Caco-2 (cell line): ENCODE data around the gene RAB1B. TPM values are rescaled to one million over a fixed set of nuclear protein-coding genes. Genes with fewer than 3 reads are reported as not detected.

ENCODE experiments used
- BruUV-seq: library from RNA; stranded (reverse); fragments of 400-500 nt; replicated peaks from 2 replicates; lab custom pipeline; 2021; lab: Mats Ljungman, UMichigan
- CTCF ChIA-PET: fragments of 300-600 bp; sonication (Branson Sonifier 250); formaldehyde crosslinking; loops from one replicate; lab custom pipeline; 2022; ENCODE audit warnings: antibody characterized with exemption; lab: Charles Lee
- POLR2A ChIA-PET: fragments of 300-600 bp; sonication (Branson Sonifier 250); formaldehyde crosslinking; loops from one replicate; lab custom pipeline; 2022; ENCODE audit warnings: antibody characterized with exemption; lab: Charles Lee
- DNase-seq, 2 experiments: peaks; one replicate each; pipeline versions ENCODE4 v3.0.0 to v3.0.0-alpha.2; 2020 to 2022
- H3K27me3 ChIP-seq: replicated peaks from 2 replicates; pipeline ENCODE4 v1.6.0; 2011; ENCODE audit warnings: low read length; ENCODE audit not compliant: control insufficient read depth, insufficient read depth
- H3K36me3 ChIP-seq: 2 replicates; pipeline ENCODE4 v1.5.1; 2011; ENCODE audit warnings: low read length; ENCODE audit not compliant: control insufficient read depth, insufficient read depth
- H3K4me1 ChIP-seq: fragments of 250-450 bp; sonication (Bioruptor Pico); 2 replicates; pipeline ENCODE4 v1.5.1; 2020; ENCODE audit warnings: mild to moderate bottlenecking
- H3K4me3 ChIP-seq: 2 replicates; pipeline ENCODE4 v1.5.1; 2011; ENCODE audit warnings: low read depth, mild to moderate bottlenecking, control low read depth, low read length
- H3K9me3 ChIP-seq: fragments of 250-450 bp; sonication (Bioruptor Pico); 2 replicates; pipeline ENCODE4 v1.5.1; 2020; ENCODE audit warnings: mild to moderate bottlenecking, moderate library complexity
- H3K27ac Mint-ChIP-seq: one replicate; pipeline ENCODE4 v1.8.0; 2022; ENCODE audit warnings: mixed read lengths; ENCODE audit not compliant: unreplicated experiment
- H3K27me3 Mint-ChIP-seq: one replicate; pipeline ENCODE4 v1.8.0; 2022; ENCODE audit warnings: mixed read lengths; ENCODE audit not compliant: insufficient read depth, unreplicated experiment
- H3K36me3 Mint-ChIP-seq: one replicate; pipeline ENCODE4 v1.8.0; 2022; ENCODE audit warnings: mild to moderate bottlenecking, mixed read lengths; ENCODE audit not compliant: insufficient read depth, unreplicated experiment
- H3K4me1 Mint-ChIP-seq: one replicate; pipeline ENCODE4 v1.8.0; 2022; ENCODE audit warnings: low read depth, mixed read lengths; ENCODE audit not compliant: unreplicated experiment
- H3K4me3 Mint-ChIP-seq: one replicate; pipeline ENCODE4 v1.8.0; 2022; ENCODE audit warnings: mild to moderate bottlenecking, moderate library complexity, mixed read lengths; ENCODE audit not compliant: unreplicated experiment
- H3K9me3 Mint-ChIP-seq: one replicate; pipeline ENCODE4 v1.8.0; 2022; ENCODE audit warnings: mixed read lengths; ENCODE audit not compliant: unreplicated experiment
- intact Hi-C: fragments of 100-400 bp; cut with micrococcal nuclease; formaldehyde crosslinking; loops from one replicate; pipeline ENCODE4 v1.10.0; 2022; ENCODE audit not compliant: unreplicated experiment
- total RNA-seq: library from RNA; stranded (reverse); gene quantifications from 2 replicates; pipeline ENCODE4 v1.2.3, GENCODE V29; 2022
- TF ChIP-seq, protein P1 (sequence below), 2 experiments: fragments of 200-600 bp in 1 of 2; IDR thresholded peaks; 1 replicate in 1 of 2; 2 replicates in 1 of 2; pipeline versions ENCODE4 v1.5.1 to v1.8.0; 2011 to 2022; ENCODE audit warnings: antibody characterized with exemption in 1 of 2, control low read depth in 1 of 2, inconsistent platforms in 1 of 2, low read depth in 1 of 2, low read length in 1 of 2, mild to moderate bottlenecking in 1 of 2, moderate library complexity in 1 of 2; ENCODE audit not compliant: insufficient read depth in 1 of 2, severe bottlenecking in 1 of 2, unreplicated experiment in 1 of 2

The RAB1B gene
- total RNA-seq, 1 experiment from 2014 or later, result 132 TPM

DNA sequence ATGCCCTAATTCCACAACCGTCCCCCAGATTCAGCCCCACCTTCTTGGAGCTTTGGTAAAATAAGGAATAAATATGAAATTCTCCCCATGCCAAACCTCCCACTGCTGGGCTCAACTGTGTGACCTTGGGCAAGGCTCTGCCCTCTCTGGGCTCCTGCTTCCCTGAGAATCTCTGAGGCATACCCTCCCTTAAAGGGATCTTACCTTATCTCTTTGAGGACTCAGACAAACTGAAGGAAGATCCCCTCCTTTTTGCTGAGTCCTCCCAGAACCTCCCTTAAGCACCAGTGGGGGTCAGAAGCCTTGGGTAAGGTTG lies 45.7 kb downstream of the RAB1B start:
- Histone ChIP-seq H3K36me3 (no peaks in the 10 kb centered on the region), H3K4me1 (peaks cover 31% of the 10 kb centered on the region), H3K9me3 (no peaks in the 10 kb centered on the region), H3K4me3 (no peak overlapping the region), H3K27me3 (no peaks in the 10 kb centered on the region)
- intact Hi-C loops, result no loop called here
- peak overlapping the region; percentile 91 for H3K27ac Mint-ChIP-seq
- ChIA-PET POLR2A (no interaction called here), CTCF (interaction anchor here (3.3 to 3.4 kb wide), 2 partner anchors 21 to 25 kb away, joined by 43 to 90 read pairs; partner anchors contain the start of genes RIN1 and YIF1A)
- TF ChIP-seq, protein P1, sequence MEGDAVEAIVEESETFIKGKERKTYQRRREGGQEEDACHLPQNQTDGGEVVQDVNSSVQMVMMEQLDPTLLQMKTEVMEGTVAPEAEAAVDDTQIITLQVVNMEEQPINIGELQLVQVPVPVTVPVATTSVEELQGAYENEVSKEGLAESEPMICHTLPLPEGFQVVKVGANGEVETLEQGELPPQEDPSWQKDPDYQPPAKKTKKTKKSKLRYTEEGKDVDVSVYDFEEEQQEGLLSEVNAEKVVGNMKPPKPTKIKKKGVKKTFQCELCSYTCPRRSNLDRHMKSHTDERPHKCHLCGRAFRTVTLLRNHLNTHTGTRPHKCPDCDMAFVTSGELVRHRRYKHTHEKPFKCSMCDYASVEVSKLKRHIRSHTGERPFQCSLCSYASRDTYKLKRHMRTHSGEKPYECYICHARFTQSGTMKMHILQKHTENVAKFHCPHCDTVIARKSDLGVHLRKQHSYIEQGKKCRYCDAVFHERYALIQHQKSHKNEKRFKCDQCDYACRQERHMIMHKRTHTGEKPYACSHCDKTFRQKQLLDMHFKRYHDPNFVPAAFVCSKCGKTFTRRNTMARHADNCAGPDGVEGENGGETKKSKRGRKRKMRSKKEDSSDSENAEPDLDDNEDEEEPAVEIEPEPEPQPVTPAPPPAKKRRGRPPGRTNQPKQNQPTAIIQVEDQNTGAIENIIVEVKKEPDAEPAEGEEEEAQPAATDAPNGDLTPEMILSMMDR (IDR thresholded peaks at IDR 0.05; ENCODE audit: insufficient read depth in 1 of 2, low read depth in 1 of 2, low read length in 1 of 2, severe bottlenecking in 1 of 2, unreplicated experiment in 1 of 2), result no peak
- BruUV-seq, result no TSS peak
- peak overlapping the region; percentile 87 for H3K4me3 Mint-ChIP-seq
- peaks cover 6% of the 10 kb centered on the region for H3K9me3 Mint-ChIP-seq
- DNase-seq, result no peak
- H3K36me3 Mint-ChIP-seq, result peaks cover 17% of the 10 kb centered on the region
- H3K4me1 Mint-ChIP-seq, result peaks cover 10% of the 10 kb centered on the region
- H3K27me3 Mint-ChIP-seq, result no peaks in the 10 kb centered on the region

DNA sequence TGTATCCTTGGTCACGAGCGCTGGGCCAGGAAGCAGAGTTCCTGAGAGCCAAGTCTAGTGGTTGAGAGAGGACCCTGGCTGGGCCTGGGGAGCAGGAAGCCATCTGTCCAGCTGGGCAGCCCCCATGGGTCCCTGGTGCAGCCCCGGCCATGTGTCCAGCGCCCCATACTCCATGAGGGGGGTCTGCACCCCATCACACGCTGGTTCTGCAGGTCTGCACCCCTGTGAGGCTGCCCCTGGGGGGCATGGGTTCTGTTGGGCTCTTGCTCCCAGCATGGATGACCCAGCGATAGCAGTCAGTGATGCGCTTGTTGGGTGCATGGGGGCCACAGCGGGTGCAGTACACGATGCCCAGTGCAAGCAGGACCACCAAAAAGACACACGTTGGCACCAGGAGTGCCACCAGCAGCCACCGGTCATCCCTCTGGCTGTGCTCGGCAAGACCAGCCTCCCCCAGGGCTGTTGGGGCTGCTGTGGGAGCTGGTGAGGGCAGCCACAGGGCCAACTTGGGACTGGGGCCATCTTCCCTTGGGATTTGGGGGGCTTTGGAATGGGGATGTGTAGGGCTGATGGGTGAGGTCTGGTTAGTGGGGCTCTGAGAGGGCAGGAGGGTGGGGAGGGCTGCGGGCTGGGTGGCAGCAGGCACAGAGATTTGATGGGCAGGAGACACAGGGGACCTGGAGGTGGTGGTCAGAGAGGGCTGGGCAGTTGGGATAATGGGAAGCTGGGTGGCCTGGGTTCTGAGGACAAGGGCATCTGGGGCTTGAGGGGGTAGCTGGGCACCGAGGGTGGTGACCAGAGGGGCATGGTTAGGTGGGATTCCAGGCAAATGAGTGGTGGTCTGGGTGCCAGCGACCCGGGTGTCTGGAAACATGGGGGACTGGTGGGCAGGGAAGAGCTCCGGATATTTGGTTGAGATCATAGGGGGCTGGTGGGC lies 46.4 kb downstream of the RAB1B start:
- no peak for DNase-seq
- Mint-ChIP-seq H3K27ac (no peak overlapping the region), H3K27me3 (no peaks in the 10 kb centered on the region), H3K36me3 (peaks cover 17% of the 10 kb centered on the region), H3K4me1 (peaks cover 13% of the 10 kb centered on the region), H3K9me3 (peaks cover 13% of the 10 kb centered on the region), H3K4me3 (no peak overlapping the region)
- POLR2A ChIA-PET, result interaction anchor here (0.5 kb wide), 1 partner anchor 56 kb away, joined by 5 read pairs; no protein-coding TSS in a partner anchor
- Histone ChIP-seq H3K27me3 (no peaks in the 10 kb centered on the region), H3K36me3 (no peaks in the 10 kb centered on the region), H3K4me3 (no peak overlapping the region), H3K9me3 (peaks cover 5% of the 10 kb centered on the region; the same call in 1 of the 2 replicates), H3K4me1 (peaks cover 31% of the 10 kb centered on the region)
- intact Hi-C loops, result no loop called here
- no TSS peak for BruUV-seq
- TF ChIP-seq, protein P1 (IDR thresholded peaks at IDR 0.05; ENCODE audit: insufficient read depth in 1 of 2, low read depth in 1 of 2, low read length in 1 of 2, severe bottlenecking in 1 of 2, unreplicated experiment in 1 of 2), result no peak
- CTCF ChIA-PET, result interaction anchor here (0.6 kb wide), 1 partner anchor 47 kb away, joined by 4 read pairs; no protein-coding TSS in a partner anchor

DNA sequence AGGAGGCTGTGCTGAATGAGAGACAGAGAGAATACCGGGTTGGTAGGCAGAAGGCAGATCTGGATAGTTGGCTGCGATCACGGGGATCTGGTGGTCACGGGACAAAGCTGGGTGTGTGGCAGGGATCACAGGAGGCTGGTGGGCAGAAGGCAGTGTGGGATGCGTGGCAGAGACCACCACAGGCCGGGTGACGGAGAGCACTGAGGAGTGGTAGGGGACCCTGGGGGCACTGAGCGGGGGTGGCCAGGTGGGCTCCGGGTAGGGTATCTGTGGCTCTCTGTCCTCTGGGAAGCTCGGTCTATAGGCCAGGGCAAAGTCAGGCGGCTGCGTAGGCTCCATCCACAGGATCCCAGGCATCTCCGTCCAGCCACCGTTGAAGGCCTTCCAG lies 47.1 kb downstream of the RAB1B start:
- BruUV-seq, result no TSS peak
- ChIA-PET CTCF (interaction anchor here (0.6 kb wide), 1 partner anchor 48 kb away, joined by 4 read pairs; no protein-coding TSS in a partner anchor), POLR2A (no interaction called here)
- Mint-ChIP-seq H3K36me3 (peaks cover 17% of the 10 kb centered on the region), H3K4me3 (no peak overlapping the region), H3K4me1 (peaks cover 13% of the 10 kb centered on the region), H3K27ac (no peak overlapping the region), H3K9me3 (peaks cover 15% of the 10 kb centered on the region), H3K27me3 (no peaks in the 10 kb centered on the region)
- Histone ChIP-seq H3K4me1 (peaks cover 31% of the 10 kb centered on the region), H3K9me3 (peaks cover 7% of the 10 kb centered on the region; the same call in 1 of the 2 replicates), H3K4me3 (no peak overlapping the region), H3K36me3 (no peaks in the 10 kb centered on the region), H3K27me3 (no peaks in the 10 kb centered on the region)
- TF ChIP-seq, protein P1 (IDR thresholded peaks at IDR 0.05; ENCODE audit: insufficient read depth in 1 of 2, low read depth in 1 of 2, low read length in 1 of 2, severe bottlenecking in 1 of 2, unreplicated experiment in 1 of 2), result no peak
- no peak for DNase-seq
- intact Hi-C loops, result no loop called here
